Glomerular endothelial cell (primary cell): ENCODE data around the gene UBA1. TPM values are rescaled to one million over a fixed set of nuclear protein-coding genes. Genes with fewer than 3 reads are reported as not detected.
"Not testable (repeated sequence)": the region's sequence is repeated elsewhere in the genome, so short reads cannot be mapped to it uniquely, and the experiment has no call there.

Experiments
- DNase-seq: peaks from one replicate; pipeline ENCODE4 v3.0.0-alpha.2; 2011; ENCODE audit warnings: low read depth, low spot score; ENCODE audit errors: extremely low read depth
- total RNA-seq: library from RNA; depleted of rRNA; stranded (reverse); fragments of >200 nt; gene quantifications from 2 replicates; pipeline ENCODE4 v1.2.3, GENCODE V29; 2015

Gene UBA1
- total RNA-seq, 1 donor from 2014 or later: 278 TPM

DNA sequence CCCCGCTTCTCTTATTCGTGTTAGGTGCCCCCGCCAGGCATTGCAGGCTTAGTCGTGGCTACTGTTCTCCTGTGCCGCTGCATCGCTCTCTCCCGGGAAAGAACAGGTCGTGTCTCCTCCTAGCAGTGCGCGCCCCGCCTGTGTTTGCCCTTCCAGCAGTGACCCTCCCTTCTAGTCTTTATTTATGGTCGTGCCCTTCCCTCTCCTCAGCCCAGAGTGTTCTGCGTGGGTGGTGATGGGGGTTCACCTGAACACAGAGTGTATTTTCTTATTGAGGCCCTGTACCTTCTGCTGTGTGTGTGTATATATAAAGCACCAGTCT is 54.3 kb downstream of the UBA1 start:
- DNase-seq: no peak

DNA sequence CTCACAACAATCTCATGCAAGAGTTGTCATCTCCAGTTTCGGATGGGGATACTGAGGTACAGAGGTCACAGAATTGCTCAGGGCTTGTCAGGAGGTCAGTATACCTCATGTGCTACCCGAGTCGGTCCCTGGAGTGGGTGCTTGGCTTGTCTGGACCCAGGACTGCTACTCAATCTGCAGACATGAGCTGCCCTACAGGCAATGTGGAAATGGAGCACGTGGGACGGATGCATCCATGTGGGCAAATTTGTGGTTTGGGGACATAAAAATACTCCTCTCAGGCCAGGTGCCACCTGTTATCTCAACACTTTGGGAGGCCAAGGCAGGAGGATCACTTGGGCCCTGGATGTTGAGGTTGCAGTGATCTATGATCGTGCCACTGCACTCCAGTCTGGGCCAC is 54.9 kb downstream of the UBA1 start:
- DNase-seq: no peak

DNA sequence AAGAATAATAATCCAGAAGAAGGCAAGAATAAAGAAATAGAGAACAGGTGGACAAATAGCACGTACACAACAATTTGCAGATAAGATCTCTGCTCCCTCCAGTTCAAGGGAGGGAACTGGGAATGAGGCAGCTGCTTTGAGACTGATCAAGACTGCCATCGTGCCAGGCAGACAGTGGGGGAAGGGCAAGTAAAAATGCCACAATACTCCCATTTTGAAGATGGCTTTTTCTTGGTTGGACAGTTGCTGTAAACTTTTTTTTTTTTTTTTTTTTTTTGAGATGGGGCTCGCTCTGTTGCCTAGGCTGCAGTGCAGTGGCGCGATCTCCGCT is 56.4 kb downstream of the UBA1 start:
- DNase-seq: no peak

DNA sequence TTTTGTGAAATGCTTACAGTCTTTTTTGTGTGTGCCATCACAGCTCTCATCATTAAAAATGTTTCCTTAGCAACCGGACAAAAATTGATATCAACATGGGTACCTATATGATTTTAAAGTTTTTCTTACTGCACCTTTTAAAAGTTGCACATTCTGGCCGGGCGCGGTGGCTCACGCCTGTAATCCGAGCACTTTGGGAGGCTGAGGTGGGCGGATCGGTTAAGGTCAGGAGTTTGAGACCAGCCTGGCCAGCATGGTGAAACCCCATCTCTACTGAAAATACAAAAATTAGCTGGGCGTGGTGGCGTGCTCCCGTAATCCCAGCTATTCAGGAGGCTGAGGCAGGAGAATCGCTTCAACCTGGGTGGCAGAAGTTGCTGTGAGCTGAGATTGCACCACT is 64.0 kb downstream of the UBA1 start:
- not testable (repeated sequence) for DNase-seq

Other genes with a start within 250 kb of the UBA1 start
- gene RGN, start 115.4 kb upstream of the UBA1 start, total RNA-seq: 0.15 and 0.35 TPM in 2 replicates
- gene NDUFB11, start 49.1 kb upstream of the UBA1 start, total RNA-seq: 60.7 and 78.8 TPM in 2 replicates
- gene RBM10, start 48.6 kb upstream of the UBA1 start, total RNA-seq: 43.1 and 44.2 TPM in 2 replicates
- 112 and 145 TPM in 2 replicates for gene CDK16, start 24.9 kb downstream of the UBA1 start, total RNA-seq
- 23.6 and 45.0 TPM in 2 replicates for gene USP11, start 39.2 kb downstream of the UBA1 start, total RNA-seq
- not detected in 2 replicates for gene ZNF157, start 176.7 kb downstream of the UBA1 start, total RNA-seq